NCI-H524 treated with DMSO at 0.1 percent for 48 hours (cell line): Measurements from ENCODE around the gene CHRNA9.
"Not testable (repeated sequence)": the region's sequence is repeated elsewhere in the genome, so short reads cannot be mapped to it uniquely, and the experiment has no call there.

Source experiments
- DNase-seq: peaks from one replicate; lab custom pipeline; 2025; lab: John Stamatoyannopoulos, UW

Gene CHRNA9

DNA sequence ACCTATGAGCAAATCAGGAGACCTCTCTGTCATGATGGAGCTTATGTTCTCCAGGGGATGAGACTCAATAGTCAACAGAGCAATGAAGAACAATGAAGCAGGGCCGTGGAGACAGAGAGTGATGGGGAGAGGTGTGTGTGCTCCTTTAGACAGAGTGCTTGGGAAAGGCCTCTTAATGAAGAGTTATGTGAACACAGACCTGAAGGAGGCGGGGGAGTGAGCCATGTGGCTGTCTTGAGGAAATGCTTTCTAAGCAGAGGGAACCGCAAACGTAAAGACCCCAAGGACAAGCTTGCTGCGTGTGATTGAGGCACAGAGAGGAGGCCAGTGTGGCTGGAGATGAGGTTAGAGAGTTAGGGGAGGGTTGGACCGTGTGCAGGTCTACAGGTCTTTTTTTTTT is 53.1 kb downstream of the CHRNA9 start:
- no peak for DNase-seq

DNA sequence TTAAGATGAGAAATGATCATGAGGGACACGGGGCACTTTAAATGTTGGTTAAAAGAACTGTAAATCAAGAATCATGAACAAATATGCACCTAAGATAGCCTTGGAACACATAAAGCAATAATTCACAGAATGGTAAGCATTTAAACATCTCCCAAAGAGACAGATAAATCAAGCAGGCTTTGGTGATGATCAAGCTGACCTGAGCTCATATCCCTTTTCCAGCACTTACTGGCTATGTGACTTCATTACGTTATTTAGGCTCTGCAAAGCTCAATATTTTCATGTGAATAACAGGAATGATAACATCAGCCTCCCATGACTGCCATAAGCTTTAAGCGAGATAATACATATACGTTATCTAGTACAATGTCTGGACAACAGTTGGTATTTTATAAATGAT is 54.9 kb downstream of the CHRNA9 start:
- DNase-seq, result no peak

- not testable (repeated sequence) for DNase-seq
Measured at GRCh38 chr4:40392241-40392640, 57.1 kb downstream of the CHRNA9 start.

GRCh38 chr4:40394236-40394635 is 59.1 kb downstream of the CHRNA9 start:
- no peak for DNase-seq

- no peak for DNase-seq
Measured at GRCh38 chr4:40395166-40395900, 60.2 kb downstream of the CHRNA9 start.

DNA sequence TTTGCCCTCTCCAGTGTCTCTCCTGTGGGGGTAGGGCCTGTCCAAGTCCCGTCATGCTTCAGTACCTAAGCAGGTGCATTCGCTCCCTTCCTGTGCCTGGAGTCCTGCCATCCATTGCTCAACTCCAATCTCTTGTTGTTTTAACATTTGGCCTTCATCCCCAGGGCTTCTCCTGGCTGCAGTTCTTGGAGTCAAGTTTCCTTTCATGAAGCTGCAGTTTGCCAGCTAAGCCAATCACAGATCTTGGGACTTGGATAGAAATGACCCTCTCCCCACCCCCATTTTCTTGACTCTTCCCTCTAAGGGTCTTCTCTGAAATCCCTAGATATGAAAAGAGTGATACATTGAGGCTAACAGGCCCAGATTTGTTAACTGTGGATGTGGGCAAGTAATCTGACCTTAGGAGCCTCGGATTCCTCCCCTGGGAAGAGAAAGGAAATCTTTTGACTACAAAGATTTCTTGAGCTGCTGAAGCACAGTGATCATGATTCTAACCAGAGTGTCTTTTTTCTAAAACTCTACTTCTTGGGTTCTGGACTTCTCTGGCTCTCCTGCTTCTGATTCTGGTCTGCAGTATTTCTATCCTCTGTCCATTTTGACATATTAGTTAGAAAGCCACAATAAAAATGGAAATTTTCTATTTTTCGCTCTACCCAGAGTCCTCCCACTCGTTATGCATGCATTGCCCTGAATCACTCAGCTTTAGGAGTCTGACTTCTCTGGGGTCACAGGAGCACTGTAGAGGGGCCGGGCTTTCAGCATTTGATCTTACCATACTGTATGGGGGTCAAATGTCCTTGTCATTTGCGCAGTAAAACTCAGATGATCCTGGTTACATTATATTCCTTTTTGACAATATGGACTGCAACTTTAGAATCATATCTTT is 61.0 kb downstream of the CHRNA9 start:
- DNase-seq, result no peak

DNA sequence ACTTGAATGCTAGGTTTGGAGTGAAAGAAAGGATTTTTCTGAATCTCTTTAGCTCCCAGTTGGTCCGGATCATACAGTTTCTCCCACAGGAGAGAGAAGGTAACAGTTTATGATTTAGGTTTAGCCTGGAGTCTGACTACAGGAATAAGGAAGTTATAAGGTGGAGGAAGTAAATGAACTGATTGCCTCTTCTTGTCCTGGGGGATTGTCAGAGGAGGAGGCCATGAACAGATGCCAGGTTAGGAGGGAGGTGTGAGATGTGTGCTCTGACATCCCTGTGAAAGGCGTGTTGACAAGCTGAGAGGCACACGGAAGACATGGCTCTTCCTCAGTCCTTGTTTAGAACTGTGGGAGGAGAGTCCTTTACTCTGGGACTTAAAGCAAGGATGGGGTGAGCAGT is 64.4 kb downstream of the CHRNA9 start:
- DNase-seq, result no peak

DNA sequence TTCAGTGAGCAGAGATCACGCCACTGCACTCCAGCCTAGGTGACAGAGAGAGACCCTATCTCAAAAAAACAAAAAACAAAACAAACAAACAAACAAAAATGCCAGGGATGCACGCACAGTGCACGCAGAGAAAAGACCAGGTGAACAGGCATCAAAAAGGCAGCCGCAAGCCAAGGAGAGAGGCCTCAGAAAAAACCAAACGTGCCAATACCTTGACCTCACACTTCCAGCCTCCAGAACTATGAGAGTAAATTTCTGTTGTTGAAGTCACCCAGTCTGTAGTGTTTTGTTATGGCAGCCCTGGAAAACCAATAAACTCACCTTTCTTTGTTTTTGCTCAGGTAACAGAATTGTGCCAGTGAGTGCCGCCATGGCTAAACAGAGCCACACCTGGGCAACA is 66.0 kb downstream of the CHRNA9 start:
- DNase-seq, result no peak

- DNase-seq, result no peak
Measured at GRCh38 chr4:40401631-40402030, 66.5 kb downstream of the CHRNA9 start.

DNA sequence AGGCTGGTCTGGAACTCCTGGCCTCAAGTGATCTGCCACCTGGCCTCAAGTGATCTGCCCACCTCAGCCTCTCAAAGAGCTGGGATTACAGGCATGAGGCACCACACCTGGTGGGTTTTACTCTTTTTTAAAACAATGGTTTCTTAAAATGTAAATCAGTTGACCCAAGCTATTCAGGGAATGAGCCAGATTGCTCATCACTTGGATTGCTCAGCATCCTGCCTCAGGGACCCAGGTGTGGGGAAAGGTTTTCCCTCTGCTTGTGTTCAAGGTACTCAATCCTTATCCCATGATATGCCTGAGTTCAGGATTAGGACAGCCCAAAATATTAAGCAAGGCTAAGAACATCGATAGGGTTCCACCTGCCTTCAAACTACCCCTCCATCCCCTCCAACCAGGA is 67.4 kb downstream of the CHRNA9 start:
- no peak for DNase-seq

- no peak for DNase-seq
Measured at GRCh38 chr4:40403081-40403480, 67.9 kb downstream of the CHRNA9 start.
